ENCODE data around the gene XPO1. TPM values are rescaled to one million over a fixed set of nuclear protein-coding genes. Genes with fewer than 3 reads are reported as not detected.
"Not testable (repeated sequence)": the region's sequence is repeated elsewhere in the genome, so short reads cannot be mapped to it uniquely, and the experiment has no call there.

XPO1 gene
- 218 and 221 TPM in 2 replicates for total RNA-seq

GRCh38 chr2:61538200-61538919, at the start of gene XPO1:
Gene XPO1, minus strand, starts transcription at chr2:61538356. Its CDS starts 4,459 bp downstream, at chr2:61533897.
- Mint-ChIP-seq H3K27ac (peak within 1 kb of the TSS; percentile 100), H3K4me3 (ENCODE audit: low read depth) (peak within 1 kb of the TSS; percentile 99), H3K27me3 (ENCODE audit: low read depth) (no peaks in the 10 kb centered on the region), H3K36me3 (ENCODE audit: low read depth) (peaks cover 31% of the 10 kb centered on the region), H3K9me3 (no peaks in the 10 kb centered on the region), H3K4me1 (ENCODE audit: low read depth) (peaks cover 23% of the 10 kb centered on the region)
- peak; percentile 99 for DNase-seq (ENCODE audit: low spot score)
- intact Hi-C loops (cut with micrococcal nuclease), result loop anchor here (1.0 to 5.0 kb wide), 11 partner anchors 67 to 659 kb away; partner anchors contain the start of genes B3GNT2, CCT4, PEX13 and REL

- H3K9me3 Mint-ChIP-seq; H3K4me1 Mint-ChIP-seq (ENCODE audit: low read depth); H3K4me3 Mint-ChIP-seq (ENCODE audit: low read depth); intact Hi-C loops (cut with micrococcal nuclease); H3K27ac Mint-ChIP-seq; H3K36me3 Mint-ChIP-seq (ENCODE audit: low read depth); H3K27me3 Mint-ChIP-seq (ENCODE audit: low read depth); DNase-seq (ENCODE audit: low spot score): not testable (repeated sequence)
These were observed 48.8 kb upstream of the XPO1 start for GRCh38 chr2:61586928-61587327.

GRCh38 chr2:61585383-61585782, 47.2 kb upstream of the XPO1 start:
- DNase-seq (ENCODE audit: low spot score), result no peak
- intact Hi-C loops (cut with micrococcal nuclease), result no loop called here
- Mint-ChIP-seq H3K27me3 (ENCODE audit: low read depth) (no peaks in the 10 kb centered on the region), H3K4me1 (ENCODE audit: low read depth) (no peaks in the 10 kb centered on the region), H3K9me3 (no peaks in the 10 kb centered on the region), H3K27ac (no peak overlapping the region), H3K4me3 (ENCODE audit: low read depth) (no peak overlapping the region), H3K36me3 (ENCODE audit: low read depth) (no peaks in the 10 kb centered on the region)

GRCh38 chr2:61584368-61584767, 46.2 kb upstream of the XPO1 start:
- H3K4me3 Mint-ChIP-seq (ENCODE audit: low read depth); H3K27ac Mint-ChIP-seq; intact Hi-C loops (cut with micrococcal nuclease); H3K27me3 Mint-ChIP-seq (ENCODE audit: low read depth); H3K4me1 Mint-ChIP-seq (ENCODE audit: low read depth); H3K36me3 Mint-ChIP-seq (ENCODE audit: low read depth); H3K9me3 Mint-ChIP-seq; DNase-seq (ENCODE audit: low spot score): not testable (repeated sequence)

- Mint-ChIP-seq H3K4me3 (ENCODE audit: low read depth) (no peak overlapping the region), H3K27me3 (ENCODE audit: low read depth) (no peaks in the 10 kb centered on the region), H3K27ac (no peak overlapping the region), H3K36me3 (ENCODE audit: low read depth) (no peaks in the 10 kb centered on the region), H3K4me1 (ENCODE audit: low read depth) (no peaks in the 10 kb centered on the region), H3K9me3 (no peaks in the 10 kb centered on the region)
- intact Hi-C loops (cut with micrococcal nuclease), result no loop called here
- DNase-seq (ENCODE audit: low spot score), result no peak
These were observed 44.0 kb upstream of the XPO1 start for GRCh38 chr2:61582165-61582564.

GRCh38 chr2:61581716-61582115, 43.6 kb upstream of the XPO1 start:
- no peak overlapping the region for H3K4me3 Mint-ChIP-seq (ENCODE audit: low read depth)
- intact Hi-C loops (cut with micrococcal nuclease), result no loop called here
- no peaks in the 10 kb centered on the region for H3K36me3 Mint-ChIP-seq (ENCODE audit: low read depth)
- DNase-seq (ENCODE audit: low spot score), result no peak
- no peaks in the 10 kb centered on the region for H3K4me1 Mint-ChIP-seq (ENCODE audit: low read depth)
- H3K27ac Mint-ChIP-seq, result no peak overlapping the region
- H3K9me3 Mint-ChIP-seq, result no peaks in the 10 kb centered on the region
- H3K27me3 Mint-ChIP-seq (ENCODE audit: low read depth), result no peaks in the 10 kb centered on the region

- DNase-seq (ENCODE audit: low spot score), result no peak
- H3K9me3 Mint-ChIP-seq, result no peaks in the 10 kb centered on the region
- H3K4me3 Mint-ChIP-seq (ENCODE audit: low read depth), result no peak overlapping the region
- H3K36me3 Mint-ChIP-seq (ENCODE audit: low read depth), result no peaks in the 10 kb centered on the region
- no peaks in the 10 kb centered on the region for H3K27me3 Mint-ChIP-seq (ENCODE audit: low read depth)
- H3K27ac Mint-ChIP-seq, result peak overlapping the region; percentile 64
- intact Hi-C loops (cut with micrococcal nuclease), result no loop called here
- peaks cover 8% of the 10 kb centered on the region for H3K4me1 Mint-ChIP-seq (ENCODE audit: low read depth)
These were observed 37.3 kb upstream of the XPO1 start for GRCh38 chr2:61575447-61575859.

GRCh38 chr2:61566566-61566965, 28.4 kb upstream of the XPO1 start:
- Mint-ChIP-seq H3K27me3 (ENCODE audit: low read depth) (peaks cover 4% of the 10 kb centered on the region), H3K27ac (no peak overlapping the region)
- DNase-seq (ENCODE audit: low spot score), result no peak

GRCh38 chr2:61562615-61563014, 24.5 kb upstream of the XPO1 start:
- intact Hi-C loops (cut with micrococcal nuclease), result no loop called here
- Mint-ChIP-seq H3K36me3 (ENCODE audit: low read depth) (no peaks in the 10 kb centered on the region), H3K4me3 (ENCODE audit: low read depth) (no peak overlapping the region), H3K27ac (no peak overlapping the region), H3K27me3 (ENCODE audit: low read depth) (peaks cover 7% of the 10 kb centered on the region), H3K9me3 (no peaks in the 10 kb centered on the region), H3K4me1 (ENCODE audit: low read depth) (peaks cover under 1% of the 10 kb centered on the region)
- no peak for DNase-seq (ENCODE audit: low spot score)

More at GRCh38 chr2:61566566-61566965, 28.4 kb upstream of the XPO1 start:
- H3K4me3 Mint-ChIP-seq (ENCODE audit: low read depth), result no peak overlapping the region
- H3K9me3 Mint-ChIP-seq, result no peaks in the 10 kb centered on the region
- H3K36me3 Mint-ChIP-seq (ENCODE audit: low read depth), result no peaks in the 10 kb centered on the region
- no peaks in the 10 kb centered on the region for H3K4me1 Mint-ChIP-seq (ENCODE audit: low read depth)
- intact Hi-C loops (cut with micrococcal nuclease), result no loop called here

- no peak overlapping the region for H3K27ac Mint-ChIP-seq
These were observed 20.0 kb upstream of the XPO1 start for GRCh38 chr2:61558160-61558559.

GRCh38 chr2:61557381-61557780, 19.2 kb upstream of the XPO1 start:
- H3K27ac Mint-ChIP-seq, result no peak overlapping the region
- intact Hi-C loops (cut with micrococcal nuclease), result no loop called here
- H3K4me3 Mint-ChIP-seq (ENCODE audit: low read depth), result no peak overlapping the region

More at GRCh38 chr2:61558160-61558559, 20.0 kb upstream of the XPO1 start:
- peaks cover 2% of the 10 kb centered on the region for H3K4me1 Mint-ChIP-seq (ENCODE audit: low read depth)
- H3K36me3 Mint-ChIP-seq (ENCODE audit: low read depth), result no peaks in the 10 kb centered on the region
- intact Hi-C loops (cut with micrococcal nuclease), result no loop called here
- no peaks in the 10 kb centered on the region for H3K9me3 Mint-ChIP-seq
- DNase-seq (ENCODE audit: low spot score), result no peak
- peaks cover 7% of the 10 kb centered on the region for H3K27me3 Mint-ChIP-seq (ENCODE audit: low read depth)
- no peak overlapping the region for H3K4me3 Mint-ChIP-seq (ENCODE audit: low read depth)

GRCh38 chr2:61554604-61555003, 16.4 kb upstream of the XPO1 start:
- H3K9me3 Mint-ChIP-seq, result no peaks in the 10 kb centered on the region
- intact Hi-C loops (cut with micrococcal nuclease), result no loop called here
- H3K27ac Mint-ChIP-seq, result no peak overlapping the region
- DNase-seq (ENCODE audit: low spot score), result no peak
- peaks cover 8% of the 10 kb centered on the region for H3K27me3 Mint-ChIP-seq (ENCODE audit: low read depth)
- H3K36me3 Mint-ChIP-seq (ENCODE audit: low read depth), result no peaks in the 10 kb centered on the region
- peaks cover 2% of the 10 kb centered on the region for H3K4me1 Mint-ChIP-seq (ENCODE audit: low read depth)
- H3K4me3 Mint-ChIP-seq (ENCODE audit: low read depth), result no peak overlapping the region

More at GRCh38 chr2:61557381-61557780, 19.2 kb upstream of the XPO1 start:
- no peak for DNase-seq (ENCODE audit: low spot score)
- peaks cover 6% of the 10 kb centered on the region for H3K27me3 Mint-ChIP-seq (ENCODE audit: low read depth)
- H3K36me3 Mint-ChIP-seq (ENCODE audit: low read depth), result no peaks in the 10 kb centered on the region
- H3K4me1 Mint-ChIP-seq (ENCODE audit: low read depth), result peaks cover 2% of the 10 kb centered on the region
- H3K9me3 Mint-ChIP-seq, result no peaks in the 10 kb centered on the region

- Mint-ChIP-seq H3K36me3 (ENCODE audit: low read depth) (no peaks in the 10 kb centered on the region), H3K27me3 (ENCODE audit: low read depth) (peaks cover 8% of the 10 kb centered on the region), H3K27ac (no peak overlapping the region), H3K4me3 (ENCODE audit: low read depth) (no peak overlapping the region), H3K9me3 (no peaks in the 10 kb centered on the region), H3K4me1 (ENCODE audit: low read depth) (no peaks in the 10 kb centered on the region)
- intact Hi-C loops (cut with micrococcal nuclease), result no loop called here
- DNase-seq (ENCODE audit: low spot score), result no peak
These were observed 12.4 kb upstream of the XPO1 start for GRCh38 chr2:61550375-61551209.
